ENCODE results near the gene HACE1. TPM values are rescaled to one million over a fixed set of nuclear protein-coding genes. Genes with fewer than 3 reads are reported as not detected.

The HACE1 gene
- total RNA-seq, 1 donor from 2014 or later = 14.8 TPM

DNA sequence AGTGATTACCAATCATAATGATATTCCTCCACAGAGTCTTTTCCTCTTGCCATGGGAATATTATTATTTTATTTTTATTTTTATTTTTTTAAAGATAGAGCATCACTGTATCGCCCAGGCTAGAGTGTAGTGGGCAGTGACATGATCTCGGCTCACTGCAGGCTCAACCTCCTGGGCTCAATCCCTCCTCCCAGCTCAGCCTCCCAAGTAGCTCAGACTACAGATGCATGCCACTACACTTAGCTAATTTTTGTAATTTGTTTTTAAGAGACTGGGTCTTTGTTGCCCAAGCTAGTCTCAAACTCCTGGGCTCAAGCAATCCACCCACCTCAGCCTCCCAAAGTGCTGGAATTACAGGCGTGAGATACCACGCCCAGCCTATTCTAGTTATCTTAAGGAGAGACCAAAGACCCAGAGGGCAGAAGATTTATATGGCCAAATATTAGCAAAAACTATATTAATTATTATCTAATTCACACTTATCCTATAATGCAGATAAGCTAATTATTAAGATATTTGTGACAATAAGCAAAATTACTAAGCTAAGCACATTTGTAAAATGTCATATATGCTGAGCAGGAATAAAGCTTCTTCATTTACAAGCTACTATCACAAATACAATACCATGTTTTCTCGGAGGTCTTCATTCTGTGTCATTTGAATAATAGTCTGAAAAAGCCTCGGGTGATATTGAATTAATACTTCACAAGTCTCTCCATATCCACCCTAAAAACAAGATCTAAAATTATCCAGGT, 63.5 kb downstream of the HACE1 start:
- no peak for ATAC-seq
- Histone ChIP-seq H3K27me3 (no peaks in the 10 kb centered on the region), H3K4me1 (no peaks in the 10 kb centered on the region), H3K36me3 (peaks cover 22% of the 10 kb centered on the region), H3K4me3 (no peak overlapping the region), H3K27ac (no peak overlapping the region), H3K9me3 (no peaks in the 10 kb centered on the region)
- intact Hi-C loops (cut with DNase I) = no loop called here
- DNase-seq = no peak
- TF ChIP-seq, protein P1, sequence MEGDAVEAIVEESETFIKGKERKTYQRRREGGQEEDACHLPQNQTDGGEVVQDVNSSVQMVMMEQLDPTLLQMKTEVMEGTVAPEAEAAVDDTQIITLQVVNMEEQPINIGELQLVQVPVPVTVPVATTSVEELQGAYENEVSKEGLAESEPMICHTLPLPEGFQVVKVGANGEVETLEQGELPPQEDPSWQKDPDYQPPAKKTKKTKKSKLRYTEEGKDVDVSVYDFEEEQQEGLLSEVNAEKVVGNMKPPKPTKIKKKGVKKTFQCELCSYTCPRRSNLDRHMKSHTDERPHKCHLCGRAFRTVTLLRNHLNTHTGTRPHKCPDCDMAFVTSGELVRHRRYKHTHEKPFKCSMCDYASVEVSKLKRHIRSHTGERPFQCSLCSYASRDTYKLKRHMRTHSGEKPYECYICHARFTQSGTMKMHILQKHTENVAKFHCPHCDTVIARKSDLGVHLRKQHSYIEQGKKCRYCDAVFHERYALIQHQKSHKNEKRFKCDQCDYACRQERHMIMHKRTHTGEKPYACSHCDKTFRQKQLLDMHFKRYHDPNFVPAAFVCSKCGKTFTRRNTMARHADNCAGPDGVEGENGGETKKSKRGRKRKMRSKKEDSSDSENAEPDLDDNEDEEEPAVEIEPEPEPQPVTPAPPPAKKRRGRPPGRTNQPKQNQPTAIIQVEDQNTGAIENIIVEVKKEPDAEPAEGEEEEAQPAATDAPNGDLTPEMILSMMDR (IDR thresholded peaks at IDR 0.05) = no peak

DNA sequence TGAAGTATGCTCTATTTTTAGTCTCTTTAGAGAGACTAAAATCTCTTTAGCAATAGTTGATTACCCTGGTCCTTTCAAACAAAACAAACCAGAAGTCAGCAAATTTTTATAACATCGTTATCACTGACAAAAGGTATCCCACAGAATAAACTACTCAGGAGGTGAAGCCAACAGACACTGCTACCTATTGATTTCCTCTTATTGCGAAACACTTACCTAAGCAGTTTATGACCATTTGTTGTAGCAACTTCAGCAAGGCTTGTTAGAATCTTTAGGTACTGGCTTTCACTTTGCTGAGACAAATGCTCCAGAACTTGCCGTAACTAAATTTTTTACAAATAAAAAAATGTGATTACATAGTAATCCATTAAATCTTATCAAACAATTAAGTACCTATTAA, 64.4 kb downstream of the HACE1 start:
- Histone ChIP-seq H3K4me1 (no peaks in the 10 kb centered on the region), H3K36me3 (peaks cover 22% of the 10 kb centered on the region), H3K4me3 (no peak overlapping the region), H3K27ac (no peak overlapping the region), H3K27me3 (no peaks in the 10 kb centered on the region), H3K9me3 (no peaks in the 10 kb centered on the region)
- TF ChIP-seq, protein P1 (IDR thresholded peaks at IDR 0.05) = no peak
- intact Hi-C loops (cut with DNase I) = no loop called here
- DNase-seq = no peak
- ATAC-seq = no peak

DNA sequence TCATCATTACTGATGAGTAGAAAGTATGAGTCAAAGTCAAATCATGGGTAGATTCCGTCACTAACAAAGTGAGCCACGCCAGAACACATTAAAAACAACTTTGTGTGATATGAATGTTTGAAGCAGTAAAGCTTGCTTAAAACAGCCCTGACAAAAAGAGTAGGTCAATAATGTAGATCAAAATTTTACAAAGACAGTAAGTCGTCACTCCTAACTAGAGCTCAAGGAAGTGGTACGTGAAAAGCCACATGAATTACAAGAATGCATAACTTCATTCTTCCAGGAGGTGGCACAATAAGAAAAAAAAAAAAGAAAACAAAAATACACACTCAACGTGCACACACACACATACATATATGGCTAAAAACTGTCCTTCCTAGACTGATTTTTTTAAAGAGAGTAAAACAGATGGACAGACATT, 69.9 kb downstream of the HACE1 start:
- TF ChIP-seq, protein P1 (IDR thresholded peaks at IDR 0.05) = peak; percentile 34
- Histone ChIP-seq H3K36me3 (peaks cover 7% of the 10 kb centered on the region), H3K27ac (no peak overlapping the region), H3K4me1 (no peaks in the 10 kb centered on the region), H3K9me3 (no peaks in the 10 kb centered on the region), H3K27me3 (no peaks in the 10 kb centered on the region), H3K4me3 (no peak overlapping the region)
- DNase-seq = no peak
- ATAC-seq = peak; percentile 62
- intact Hi-C loops (cut with DNase I) = no loop called here

DNA sequence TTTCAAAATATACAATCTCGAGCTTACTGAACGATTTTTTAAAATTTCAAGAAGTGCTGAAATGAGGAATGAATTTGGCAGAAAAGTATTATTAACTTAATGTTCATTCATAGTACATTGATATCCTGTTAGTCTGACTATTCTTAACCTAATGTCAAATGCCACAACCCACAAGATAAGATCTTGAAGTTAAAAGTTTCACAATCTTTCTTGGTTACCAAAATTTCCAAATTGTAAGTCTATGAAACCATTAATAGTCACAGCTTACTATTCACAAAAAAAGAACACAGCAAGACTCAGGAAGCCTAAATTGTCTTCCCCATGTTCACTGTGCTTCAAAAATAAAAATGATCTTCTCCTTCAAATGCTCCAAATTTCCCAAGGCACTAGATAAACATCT, 71.3 kb downstream of the HACE1 start:
- intact Hi-C loops (cut with DNase I) = no loop called here
- TF ChIP-seq, protein P1 (IDR thresholded peaks at IDR 0.05) = no peak
- Histone ChIP-seq H3K36me3 (no peaks in the 10 kb centered on the region), H3K9me3 (no peaks in the 10 kb centered on the region), H3K4me3 (no peak overlapping the region), H3K27ac (no peak overlapping the region), H3K4me1 (no peaks in the 10 kb centered on the region), H3K27me3 (no peaks in the 10 kb centered on the region)
- no peak for ATAC-seq
- no peak for DNase-seq

DNA sequence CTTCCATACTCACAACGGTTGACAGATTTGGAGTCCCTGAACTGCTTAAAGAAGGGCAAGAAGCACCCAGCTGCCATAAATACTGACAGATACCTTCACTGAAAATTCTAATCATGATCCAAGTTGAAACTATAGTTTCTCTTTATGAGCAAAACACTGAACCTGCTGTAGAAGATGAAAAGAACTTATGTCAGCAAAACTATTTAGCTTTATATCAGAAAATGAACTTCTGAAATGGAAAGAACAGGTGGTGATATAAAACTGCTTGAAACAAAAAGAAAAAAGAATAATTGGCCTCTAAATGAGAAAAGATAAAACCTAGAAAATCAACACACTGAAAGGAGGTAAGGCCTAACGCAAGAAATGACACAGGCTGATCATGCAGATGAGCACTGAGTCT, 72.4 kb downstream of the HACE1 start:
- H3K9me3 ChIP-seq = no peaks in the 10 kb centered on the region
- TF ChIP-seq, protein P1 (IDR thresholded peaks at IDR 0.05) = no peak
- ATAC-seq = no peak
- no peaks in the 10 kb centered on the region for H3K36me3 ChIP-seq
- intact Hi-C loops (cut with DNase I) = no loop called here
- no peaks in the 10 kb centered on the region for H3K27me3 ChIP-seq
- no peak overlapping the region for H3K4me3 ChIP-seq
- H3K27ac ChIP-seq = no peak overlapping the region
- no peak for DNase-seq
- H3K4me1 ChIP-seq = no peaks in the 10 kb centered on the region
